ENCODE results near the gene SENP6.
"Not testable (repeated sequence)": the region's sequence is repeated elsewhere in the genome, so short reads cannot be mapped to it uniquely, and the experiment has no call there.

SENP6 gene, protein sequence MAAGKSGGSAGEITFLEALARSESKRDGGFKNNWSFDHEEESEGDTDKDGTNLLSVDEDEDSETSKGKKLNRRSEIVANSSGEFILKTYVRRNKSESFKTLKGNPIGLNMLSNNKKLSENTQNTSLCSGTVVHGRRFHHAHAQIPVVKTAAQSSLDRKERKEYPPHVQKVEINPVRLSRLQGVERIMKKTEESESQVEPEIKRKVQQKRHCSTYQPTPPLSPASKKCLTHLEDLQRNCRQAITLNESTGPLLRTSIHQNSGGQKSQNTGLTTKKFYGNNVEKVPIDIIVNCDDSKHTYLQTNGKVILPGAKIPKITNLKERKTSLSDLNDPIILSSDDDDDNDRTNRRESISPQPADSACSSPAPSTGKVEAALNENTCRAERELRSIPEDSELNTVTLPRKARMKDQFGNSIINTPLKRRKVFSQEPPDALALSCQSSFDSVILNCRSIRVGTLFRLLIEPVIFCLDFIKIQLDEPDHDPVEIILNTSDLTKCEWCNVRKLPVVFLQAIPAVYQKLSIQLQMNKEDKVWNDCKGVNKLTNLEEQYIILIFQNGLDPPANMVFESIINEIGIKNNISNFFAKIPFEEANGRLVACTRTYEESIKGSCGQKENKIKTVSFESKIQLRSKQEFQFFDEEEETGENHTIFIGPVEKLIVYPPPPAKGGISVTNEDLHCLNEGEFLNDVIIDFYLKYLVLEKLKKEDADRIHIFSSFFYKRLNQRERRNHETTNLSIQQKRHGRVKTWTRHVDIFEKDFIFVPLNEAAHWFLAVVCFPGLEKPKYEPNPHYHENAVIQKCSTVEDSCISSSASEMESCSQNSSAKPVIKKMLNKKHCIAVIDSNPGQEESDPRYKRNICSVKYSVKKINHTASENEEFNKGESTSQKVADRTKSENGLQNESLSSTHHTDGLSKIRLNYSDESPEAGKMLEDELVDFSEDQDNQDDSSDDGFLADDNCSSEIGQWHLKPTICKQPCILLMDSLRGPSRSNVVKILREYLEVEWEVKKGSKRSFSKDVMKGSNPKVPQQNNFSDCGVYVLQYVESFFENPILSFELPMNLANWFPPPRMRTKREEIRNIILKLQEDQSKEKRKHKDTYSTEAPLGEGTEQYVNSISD

DNA sequence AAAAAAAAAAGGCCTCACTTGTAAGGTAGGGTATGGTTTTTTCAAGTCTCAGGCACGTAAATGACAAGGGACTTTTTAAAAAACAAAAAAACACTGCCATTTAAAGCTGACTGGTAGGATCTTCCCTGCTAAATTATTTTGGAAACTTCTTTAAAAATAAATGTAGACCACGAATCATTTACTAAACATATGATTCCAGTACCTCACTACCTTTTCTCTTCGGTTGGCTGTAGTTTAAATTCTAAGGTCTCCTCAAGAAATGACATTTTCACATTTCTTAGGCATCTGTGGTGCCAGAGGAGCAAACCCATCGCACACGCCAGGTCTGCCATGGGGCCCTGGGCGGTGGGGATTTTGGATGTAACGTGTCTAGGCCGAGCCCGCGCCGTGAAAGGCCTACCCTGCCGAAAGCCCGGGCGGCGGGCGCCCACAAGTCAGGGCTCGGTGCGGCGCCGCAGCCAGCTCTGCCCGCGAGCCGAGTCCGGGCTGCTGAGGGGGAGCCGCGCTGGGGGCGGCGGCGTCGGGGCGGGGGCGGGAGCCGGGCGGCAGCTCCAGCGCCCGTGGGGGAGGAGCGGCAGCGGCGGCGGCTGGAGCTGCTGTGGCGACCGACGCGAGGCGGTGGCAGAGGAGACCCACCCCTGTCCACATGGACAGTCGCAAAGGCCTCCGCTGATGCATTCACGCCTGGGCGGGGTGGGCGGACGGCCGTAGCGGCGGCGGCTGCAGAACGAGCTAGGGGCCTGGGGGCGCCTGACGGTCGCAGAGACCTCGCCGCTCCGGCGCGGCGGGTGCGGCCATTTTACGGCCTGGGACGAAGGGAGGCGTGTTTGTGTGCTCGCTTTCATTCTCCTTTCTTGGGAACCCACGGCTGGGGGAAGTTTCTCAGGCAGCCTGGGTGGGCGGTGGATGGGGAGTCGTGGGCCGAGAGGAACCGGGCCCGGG lies at the start of gene SENP6:
Gene SENP6, plus strand, starts transcription at position 577 of the 942 bp plus-strand sequence. CDS start 645 bp downstream, outside the sequence.
- peak in 50 of 51 donors; percentile 17 to 96 (median 76) for DNase-seq

DNA sequence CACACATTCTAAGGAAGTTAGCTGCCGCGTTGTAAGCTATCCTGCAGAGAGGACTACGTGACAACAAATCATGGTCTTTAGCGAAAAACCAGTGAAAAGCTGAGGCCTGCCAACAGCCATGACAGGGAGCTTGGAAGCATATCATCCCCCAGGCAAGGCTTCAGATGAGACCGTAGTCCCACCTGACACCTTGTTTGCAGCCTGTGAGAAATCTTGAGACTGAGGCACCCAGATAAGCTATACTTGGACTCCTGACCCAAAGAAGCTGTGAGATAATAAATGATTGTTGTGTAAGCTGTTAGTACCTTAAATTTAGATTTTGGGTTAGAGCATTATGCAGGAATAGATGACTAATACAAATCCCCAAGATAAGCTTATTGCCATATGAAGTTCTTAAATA lies 45.4 kb upstream of the SENP6 start:
- DNase-seq = no peak

DNA sequence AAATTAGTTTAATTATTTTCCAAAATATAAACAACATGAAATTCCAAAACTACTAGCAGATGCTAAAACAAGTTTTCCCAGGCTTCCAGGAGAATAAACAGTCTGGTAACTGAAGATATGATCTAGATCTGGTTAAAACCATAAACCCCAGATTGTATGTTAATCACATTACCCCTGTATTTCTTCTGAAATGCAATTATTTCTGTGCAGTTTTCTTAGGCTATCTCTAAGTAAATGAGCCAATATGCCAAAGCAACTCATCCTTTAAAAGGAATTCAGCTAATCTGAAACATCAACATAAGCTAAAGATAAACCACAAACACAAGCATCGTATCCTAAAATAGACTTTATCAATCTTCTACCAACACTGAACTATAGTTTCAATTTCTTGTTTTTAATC lies 44.6 kb upstream of the SENP6 start:
- no peak for DNase-seq

DNA sequence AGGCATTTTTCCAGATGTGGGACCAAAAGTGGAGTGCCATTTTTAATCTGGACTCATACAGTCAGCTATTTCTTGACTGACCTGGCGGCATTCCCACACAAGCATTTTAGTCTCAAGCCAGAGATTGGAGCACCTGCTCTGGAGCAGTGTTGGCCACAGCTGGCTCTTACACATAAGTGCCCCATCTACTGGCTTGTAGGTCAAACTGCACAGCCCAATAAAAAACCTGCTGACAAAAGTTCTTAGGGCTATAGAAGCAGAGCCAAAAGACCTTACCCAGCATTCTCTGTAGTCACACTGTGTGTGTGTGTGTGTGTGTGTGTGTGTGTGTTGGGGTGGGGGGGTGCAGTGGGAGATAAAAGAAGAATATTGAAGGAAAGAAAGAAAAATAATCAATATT lies 38.6 kb upstream of the SENP6 start:
- DNase-seq = no peak

DNA sequence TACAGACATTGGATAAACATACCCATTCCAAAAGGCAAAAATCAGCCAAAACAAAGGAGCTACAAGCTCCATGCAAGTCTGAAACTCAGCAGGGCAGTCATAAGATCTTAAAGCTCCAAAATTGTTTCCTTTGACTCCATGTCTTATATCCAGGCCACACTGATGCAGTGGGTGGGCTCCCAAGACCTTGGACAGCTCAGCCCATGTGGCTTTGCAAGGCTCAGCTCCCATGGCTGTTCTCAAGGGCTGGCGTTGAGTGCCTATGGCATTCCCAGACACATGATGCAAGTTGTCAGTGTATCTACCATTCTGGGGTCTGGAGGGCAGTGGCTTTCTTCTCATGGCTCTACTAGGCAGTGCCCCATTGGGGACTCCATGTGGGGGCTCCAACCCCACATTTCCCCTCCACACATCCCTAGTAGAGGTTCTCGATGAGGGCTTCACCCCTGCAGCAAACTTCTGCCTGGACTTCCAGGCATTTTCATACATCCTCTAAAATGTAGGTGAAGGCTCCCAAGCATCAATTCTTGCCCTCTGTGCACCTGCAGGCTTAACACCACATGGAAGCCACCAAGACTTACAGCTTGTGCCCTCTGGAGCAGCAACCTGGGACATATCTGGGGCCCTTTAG lies 35.4 kb upstream of the SENP6 start:
- no peak for DNase-seq

DNA sequence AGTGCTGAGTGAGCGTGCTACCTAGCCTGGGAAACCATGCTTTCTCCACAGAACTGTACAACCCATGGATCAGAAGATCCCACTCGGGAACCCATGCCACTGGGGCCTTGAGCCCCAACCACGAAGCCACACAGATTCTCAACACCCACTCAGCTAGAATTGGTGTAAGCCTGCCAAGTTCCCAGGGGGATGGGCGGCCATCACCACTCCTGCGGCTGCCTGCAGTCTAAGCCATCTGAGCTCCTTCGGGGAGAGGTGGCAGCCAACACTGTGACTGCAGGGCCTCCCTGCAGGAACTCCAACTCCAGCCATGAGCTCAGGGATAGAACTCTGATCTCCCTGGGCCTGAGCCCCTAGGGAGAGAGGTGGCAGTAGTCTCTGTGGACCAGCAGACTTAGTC lies 33.6 kb upstream of the SENP6 start:
- no peak for DNase-seq

DNA sequence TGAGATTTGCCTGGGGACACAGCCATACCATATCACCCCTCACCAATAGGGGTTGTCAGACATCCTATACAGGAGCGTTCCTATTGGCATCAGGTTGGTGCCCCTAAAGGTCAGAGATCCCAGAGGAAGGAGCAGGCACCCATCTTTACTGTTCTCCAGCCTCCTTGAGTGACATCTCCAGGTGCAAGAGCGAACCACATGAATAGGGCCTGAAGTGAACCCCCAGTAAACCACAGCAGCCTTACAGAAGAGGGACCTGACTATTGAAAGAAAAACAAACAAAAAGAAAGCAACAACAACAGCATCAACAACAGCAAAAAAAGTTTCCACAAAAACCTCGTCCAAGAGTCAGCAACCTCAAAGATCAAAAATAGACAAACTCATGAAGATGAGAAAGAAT lies 32.7 kb upstream of the SENP6 start:
- no peak for DNase-seq

DNA sequence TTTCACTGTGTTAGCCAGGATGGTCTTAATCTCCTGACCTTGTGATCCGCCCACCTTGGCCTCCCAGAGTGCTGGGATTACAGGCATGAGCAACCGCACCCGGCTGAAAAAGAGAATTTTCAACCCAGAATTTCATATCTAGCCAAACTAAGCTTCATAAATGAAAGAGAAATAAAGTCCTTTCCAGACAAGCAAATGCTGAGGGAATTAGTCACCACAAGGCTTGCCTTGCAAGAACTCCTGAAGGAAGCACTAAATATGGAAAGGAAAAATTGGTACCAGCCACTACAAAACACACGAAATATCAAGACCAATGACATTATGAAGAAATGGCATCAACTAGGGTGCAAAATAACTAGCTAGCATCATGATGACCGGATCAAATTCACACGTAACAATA lies 31.0 kb upstream of the SENP6 start:
- DNase-seq = not testable (repeated sequence)

DNA sequence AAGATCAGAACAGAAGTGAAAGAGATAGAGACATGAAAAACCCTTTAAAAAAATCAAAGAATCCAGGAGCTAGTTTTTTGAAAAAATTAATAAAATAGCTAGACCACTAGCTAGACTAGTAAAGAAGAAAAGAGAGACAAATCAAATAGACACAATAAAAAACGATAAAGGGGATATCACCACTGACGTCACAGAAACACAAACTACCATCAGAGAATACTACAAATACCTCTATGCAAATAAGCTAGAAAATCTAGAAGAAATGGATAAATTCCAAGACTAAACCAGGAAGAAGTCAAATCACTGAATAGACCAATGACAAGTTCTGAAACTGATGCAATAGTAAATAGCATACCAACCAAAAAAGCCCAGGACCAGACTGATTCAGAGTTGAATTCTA lies 29.6 kb upstream of the SENP6 start:
- no peak for DNase-seq

DNA sequence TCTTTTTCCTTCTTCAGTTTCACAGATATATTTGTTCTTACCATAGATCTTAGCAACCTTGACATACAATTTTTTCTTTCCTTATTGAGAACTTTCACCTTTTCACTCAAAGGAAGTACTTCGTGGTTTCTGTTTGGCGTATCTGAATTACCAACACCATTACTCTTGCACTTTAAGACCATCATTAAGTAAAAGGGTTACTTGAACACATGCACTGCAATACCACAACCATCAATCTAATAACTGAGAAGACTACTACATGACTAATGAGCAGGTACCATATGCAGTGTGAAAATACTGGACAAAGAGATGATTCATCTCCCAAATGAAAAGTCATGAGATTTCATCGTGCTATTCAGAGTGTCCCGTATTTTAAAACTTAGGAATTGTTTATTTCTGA lies 21.7 kb upstream of the SENP6 start:
- no peak for DNase-seq

DNA sequence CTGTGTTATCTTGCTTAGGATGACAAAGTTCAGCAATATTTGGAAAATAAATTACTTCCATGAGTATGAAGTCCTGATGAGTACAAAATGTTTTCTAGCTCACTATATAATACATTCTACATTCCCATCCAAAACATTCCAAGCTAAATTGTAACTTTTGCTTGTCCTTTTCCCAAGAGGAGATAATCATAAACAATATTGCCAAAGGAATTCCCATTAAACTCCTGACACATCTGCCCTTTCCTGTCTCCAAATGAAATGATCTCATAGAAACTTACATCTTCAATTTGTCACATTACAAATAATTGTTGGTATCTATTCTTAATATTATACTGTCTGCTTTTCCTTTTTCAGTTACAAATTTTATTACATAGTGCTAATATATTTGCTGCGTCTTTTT lies 20.4 kb upstream of the SENP6 start:
- no peak for DNase-seq

DNA sequence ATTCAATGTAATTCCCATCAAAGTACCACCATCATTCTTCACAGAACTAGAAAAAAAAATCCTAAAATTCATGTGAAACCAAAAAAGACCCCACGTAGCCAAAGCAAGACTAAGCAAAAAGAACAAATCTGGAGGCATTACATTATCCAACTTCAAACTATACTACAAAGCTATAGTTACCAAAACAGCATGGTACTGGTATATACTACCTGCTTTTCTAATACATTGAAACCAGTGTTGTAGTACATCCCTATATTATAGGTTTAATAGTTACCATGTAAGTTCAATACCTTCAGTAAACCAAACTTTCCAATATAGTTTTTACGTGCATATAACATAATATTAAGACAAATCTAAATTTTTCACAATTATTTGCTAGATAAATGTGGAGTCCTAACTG lies 17.1 kb upstream of the SENP6 start:
- not testable (repeated sequence) for DNase-seq

DNA sequence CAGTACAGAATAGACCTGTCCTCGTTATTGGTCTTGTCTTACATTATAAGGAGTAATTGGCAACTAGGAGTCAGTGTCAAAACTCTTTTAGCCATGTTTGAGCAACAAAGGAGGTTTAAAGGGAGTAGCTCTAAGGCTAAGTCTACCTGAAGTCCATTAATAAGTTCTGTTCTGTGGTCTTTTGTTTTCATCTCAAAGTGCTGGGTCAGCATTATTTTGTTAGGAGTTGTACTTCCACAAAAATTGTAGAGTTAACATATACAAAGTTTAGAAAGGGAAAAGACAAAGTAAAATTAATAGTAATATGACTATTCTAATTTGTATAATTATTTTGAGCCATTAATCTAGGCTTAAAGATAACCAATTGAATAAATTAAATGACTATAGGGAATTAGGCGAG lies 12.7 kb upstream of the SENP6 start:
- DNase-seq = no peak

DNA sequence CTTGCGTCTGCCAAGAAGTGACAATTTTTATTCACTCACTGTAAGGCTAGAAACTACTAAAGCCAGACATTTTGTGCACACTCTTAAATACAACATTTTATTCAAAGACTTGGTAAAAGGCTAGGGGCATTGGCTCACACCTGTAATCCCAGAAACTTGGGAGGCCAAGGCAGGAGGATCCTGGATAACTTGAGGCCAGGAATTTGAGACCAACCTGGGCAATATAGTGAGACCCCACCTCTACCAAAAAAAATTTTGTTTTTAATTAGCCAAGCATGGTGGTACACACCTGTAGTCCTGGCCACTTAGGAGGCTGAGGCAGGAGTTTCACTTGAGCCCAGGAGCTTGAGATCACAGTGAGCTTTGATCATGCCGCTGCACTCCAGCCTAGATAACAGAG lies 11.3 kb upstream of the SENP6 start:
- no peak for DNase-seq

DNA sequence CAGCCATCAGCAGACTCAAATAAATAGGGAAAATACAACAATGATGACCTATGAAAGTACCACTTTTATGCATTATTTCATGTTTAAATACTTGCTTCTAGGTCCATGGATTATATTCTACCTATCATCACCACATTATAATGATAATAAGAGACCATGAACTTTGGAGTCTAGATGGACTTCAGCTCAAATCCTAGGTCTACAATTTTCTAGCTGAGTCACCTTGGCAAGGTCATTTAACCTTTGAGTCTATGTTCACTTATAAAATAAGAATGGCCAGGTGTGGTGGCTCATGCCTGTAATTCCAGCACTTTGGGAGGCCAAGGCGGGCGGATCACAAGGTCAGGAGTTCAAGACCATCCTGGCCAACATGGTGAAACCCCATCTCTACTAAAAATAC lies 5.3 kb upstream of the SENP6 start:
- not testable (repeated sequence) for DNase-seq

DNA sequence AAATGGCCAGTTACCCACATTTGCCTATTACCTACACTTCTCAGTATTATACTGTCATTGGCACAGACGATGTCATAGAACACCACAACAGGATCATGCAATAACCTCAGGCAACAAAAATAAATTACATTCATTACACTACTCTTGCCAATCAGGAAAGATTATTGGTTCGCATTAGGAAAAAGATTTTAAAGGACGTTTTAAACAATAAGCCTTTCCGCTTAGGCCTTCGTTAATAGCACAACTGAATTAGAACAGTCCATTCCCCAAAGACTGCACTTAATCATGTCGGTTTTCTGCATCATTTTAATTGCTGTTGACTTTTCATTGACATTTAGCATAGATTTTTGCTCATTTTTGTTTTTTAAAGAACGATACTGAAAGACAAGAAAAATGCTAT lies 912 bp upstream of the SENP6 start:
- no peak for DNase-seq

DNA sequence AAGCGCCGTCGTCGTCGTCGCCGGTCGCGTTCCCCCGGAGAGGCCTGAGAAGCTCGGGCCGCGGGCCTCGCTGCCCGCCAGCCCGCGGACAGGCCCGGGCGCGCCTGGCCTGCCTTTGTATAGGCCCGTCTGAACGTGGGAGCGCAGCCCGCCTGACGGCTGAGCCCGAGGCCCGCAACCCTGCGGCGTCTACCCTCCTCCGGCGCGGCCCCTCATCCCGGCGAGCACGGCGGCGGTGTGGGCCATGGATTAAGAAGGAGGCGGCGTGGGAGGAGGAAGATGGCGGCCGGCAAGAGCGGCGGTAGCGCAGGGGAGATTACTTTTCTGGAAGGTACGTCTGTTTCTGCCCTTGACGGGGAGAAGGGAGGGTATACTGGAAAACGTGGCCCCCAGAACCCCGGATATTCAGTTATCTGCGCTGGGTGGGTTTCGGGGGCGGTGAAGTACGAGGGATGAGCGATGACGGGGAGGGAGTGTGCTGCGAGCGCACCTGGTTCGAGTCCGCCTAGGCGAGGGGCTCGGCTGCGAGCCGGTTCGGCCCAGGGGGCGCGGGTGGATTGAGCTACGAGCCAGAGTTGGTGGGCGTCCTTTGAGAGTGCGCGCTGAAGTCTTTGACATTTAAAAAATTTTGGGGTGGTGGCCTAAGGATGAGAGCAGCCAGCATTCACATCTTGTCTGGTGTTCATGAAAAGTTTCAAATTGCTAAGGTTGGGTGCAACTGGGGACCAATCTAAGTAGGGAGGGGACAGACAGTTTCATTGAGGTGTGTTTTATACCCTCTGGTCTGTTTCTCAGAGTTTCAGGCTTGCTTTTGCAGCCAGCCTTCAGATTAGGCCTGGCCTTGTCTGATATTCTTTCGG lies 796 bp downstream of the SENP6 start:
- DNase-seq = peak in 39 of 51 donors; percentile 17 to 81 (median 63)

DNA sequence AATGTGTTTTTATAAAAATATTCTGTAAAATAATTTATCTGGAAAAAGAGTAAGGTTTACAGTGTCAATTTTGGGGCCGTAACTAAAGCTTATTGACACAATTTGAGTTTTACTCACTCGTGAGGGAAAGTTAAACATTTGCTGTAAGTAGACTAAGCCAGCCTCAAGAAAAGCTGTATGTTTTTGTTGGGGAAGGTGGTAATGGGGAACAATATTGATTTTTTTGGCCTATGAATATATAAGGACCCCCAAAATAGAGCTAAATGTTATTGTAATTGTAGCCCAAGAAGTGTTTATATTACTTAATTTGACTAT lies 1.4 kb downstream of the SENP6 start:
- DNase-seq = peak in 1 of 51 donors; percentile 41

DNA sequence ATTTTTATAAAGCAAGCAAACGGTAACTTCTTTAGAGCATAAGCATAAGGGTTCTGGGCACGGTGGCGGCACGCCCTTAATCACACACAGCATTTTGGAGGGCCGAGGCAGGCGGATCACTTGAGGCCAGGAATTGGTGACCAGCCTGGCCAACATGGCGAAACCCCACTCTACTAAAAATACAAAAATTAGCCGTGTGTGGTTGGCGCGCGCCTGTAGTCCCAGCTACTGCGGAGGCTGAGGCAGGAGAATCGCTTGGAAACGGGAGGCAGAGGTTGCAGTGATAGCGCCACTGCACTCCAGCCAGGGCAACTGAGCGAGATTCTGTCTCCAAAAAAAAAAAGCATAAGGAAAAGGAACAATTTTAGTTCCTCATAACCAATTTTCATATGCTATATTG lies 2.6 kb downstream of the SENP6 start:
- no peak for DNase-seq

DNA sequence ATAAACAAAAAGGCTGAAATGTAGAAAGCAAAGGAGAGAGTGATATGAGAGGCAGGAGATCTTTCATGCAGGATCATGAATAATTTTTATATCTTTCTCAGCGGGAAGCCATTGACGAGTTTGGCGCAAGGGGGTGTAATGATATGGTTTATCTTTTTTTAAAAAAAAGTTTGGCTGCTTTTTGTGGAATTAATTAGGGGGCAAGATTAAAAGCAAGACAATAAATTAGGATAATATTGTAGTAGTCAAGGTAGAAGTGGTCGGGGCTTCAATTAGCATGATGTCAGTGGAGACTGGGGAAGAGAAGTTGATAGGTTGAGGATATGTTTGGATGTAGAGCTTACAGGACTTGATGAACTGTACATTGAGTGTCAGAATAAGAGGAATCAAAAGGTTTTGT lies 4.0 kb downstream of the SENP6 start:
- DNase-seq = no peak

Measured in hypothalamus (tissue), 51 donors.